WTC11 (cell line): Measurements from ENCODE around the gene FTSJ3.

Source experiments
- E2F4 ChIP-seq: sonication (generic); formaldehyde crosslinking; IDR thresholded peaks from 2 replicates; pipeline ENCODE4 v1.8.1; 2022; ENCODE audit warnings: low read depth, mild to moderate bottlenecking, moderate library complexity, missing genetic modification reagents, borderline replicate concordance
- HMGA2 ChIP-seq: fragments of 250-450 bp; sonication (Bioruptor Pico); IDR thresholded peaks from 2 replicates; pipeline ENCODE4 v1.4.0; 2021; ENCODE audit warnings: mild to moderate bottlenecking, moderate library complexity
- JUN ChIP-seq: sonication (generic); formaldehyde crosslinking; IDR thresholded peaks from 2 replicates; pipeline ENCODE4 v1.8.0; 2023; ENCODE audit warnings: mild to moderate bottlenecking, missing genetic modification reagents
- TF ChIP-seq, protein P1 (sequence below): fragments of 200-600 bp; IDR thresholded peaks from 2 replicates; pipeline ENCODE4 v1.8.0; 2022; ENCODE audit warnings: antibody characterized with exemption
- TF ChIP-seq, protein P2 (sequence below): sonication (generic); formaldehyde crosslinking; IDR thresholded peaks from 2 replicates; pipeline ENCODE4 v1.8.0; 2022; ENCODE audit warnings: mild to moderate bottlenecking, missing genetic modification reagents
- TF ChIP-seq, protein P3 (sequence below): sonication (generic); formaldehyde crosslinking; IDR thresholded peaks from 2 replicates; pipeline ENCODE4 v1.8.1; 2023; ENCODE audit warnings: mild to moderate bottlenecking, missing genetic modification reagents, moderate library complexity
- TF ChIP-seq, protein P4 (sequence below): sonication (generic); formaldehyde crosslinking; IDR thresholded peaks from 2 replicates; pipeline ENCODE4 v1.8.1; 2022; ENCODE audit warnings: low read depth, missing genetic modification reagents, borderline replicate concordance
- TF ChIP-seq, protein P5 (sequence below): sonication (generic); formaldehyde crosslinking; IDR thresholded peaks from 2 replicates; pipeline ENCODE4 v1.8.0; 2022; ENCODE audit warnings: missing genetic modification reagents
- TF ChIP-seq, protein P6 (sequence below): sonication (generic); formaldehyde crosslinking; IDR thresholded peaks from 2 replicates; pipeline ENCODE4 v1.8.0; 2023; ENCODE audit warnings: missing genetic modification reagents, mild to moderate bottlenecking, borderline replicate concordance
- TF ChIP-seq, protein P7 (sequence below): sonication (generic); formaldehyde crosslinking; IDR thresholded peaks from 2 replicates; pipeline ENCODE4 v1.8.1; 2023; ENCODE audit warnings: mild to moderate bottlenecking, missing genetic modification reagents

- TF ChIP-seq, protein P1, sequence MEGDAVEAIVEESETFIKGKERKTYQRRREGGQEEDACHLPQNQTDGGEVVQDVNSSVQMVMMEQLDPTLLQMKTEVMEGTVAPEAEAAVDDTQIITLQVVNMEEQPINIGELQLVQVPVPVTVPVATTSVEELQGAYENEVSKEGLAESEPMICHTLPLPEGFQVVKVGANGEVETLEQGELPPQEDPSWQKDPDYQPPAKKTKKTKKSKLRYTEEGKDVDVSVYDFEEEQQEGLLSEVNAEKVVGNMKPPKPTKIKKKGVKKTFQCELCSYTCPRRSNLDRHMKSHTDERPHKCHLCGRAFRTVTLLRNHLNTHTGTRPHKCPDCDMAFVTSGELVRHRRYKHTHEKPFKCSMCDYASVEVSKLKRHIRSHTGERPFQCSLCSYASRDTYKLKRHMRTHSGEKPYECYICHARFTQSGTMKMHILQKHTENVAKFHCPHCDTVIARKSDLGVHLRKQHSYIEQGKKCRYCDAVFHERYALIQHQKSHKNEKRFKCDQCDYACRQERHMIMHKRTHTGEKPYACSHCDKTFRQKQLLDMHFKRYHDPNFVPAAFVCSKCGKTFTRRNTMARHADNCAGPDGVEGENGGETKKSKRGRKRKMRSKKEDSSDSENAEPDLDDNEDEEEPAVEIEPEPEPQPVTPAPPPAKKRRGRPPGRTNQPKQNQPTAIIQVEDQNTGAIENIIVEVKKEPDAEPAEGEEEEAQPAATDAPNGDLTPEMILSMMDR = no peak
- TF ChIP-seq, protein P2, sequence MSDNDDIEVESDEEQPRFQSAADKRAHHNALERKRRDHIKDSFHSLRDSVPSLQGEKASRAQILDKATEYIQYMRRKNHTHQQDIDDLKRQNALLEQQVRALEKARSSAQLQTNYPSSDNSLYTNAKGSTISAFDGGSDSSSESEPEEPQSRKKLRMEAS (CRISPR knock-in tag) = no peak
- TF ChIP-seq, protein P3, sequence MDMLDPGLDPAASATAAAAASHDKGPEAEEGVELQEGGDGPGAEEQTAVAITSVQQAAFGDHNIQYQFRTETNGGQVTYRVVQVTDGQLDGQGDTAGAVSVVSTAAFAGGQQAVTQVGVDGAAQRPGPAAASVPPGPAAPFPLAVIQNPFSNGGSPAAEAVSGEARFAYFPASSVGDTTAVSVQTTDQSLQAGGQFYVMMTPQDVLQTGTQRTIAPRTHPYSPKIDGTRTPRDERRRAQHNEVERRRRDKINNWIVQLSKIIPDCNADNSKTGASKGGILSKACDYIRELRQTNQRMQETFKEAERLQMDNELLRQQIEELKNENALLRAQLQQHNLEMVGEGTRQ (CRISPR knock-in tag) = no peak
- TF ChIP-seq HMGA2 (CRISPR knock-in tag) (no peak), E2F4 (CRISPR knock-in tag) (no peak), JUN (CRISPR knock-in tag) (no peak)
- TF ChIP-seq, protein P4, sequence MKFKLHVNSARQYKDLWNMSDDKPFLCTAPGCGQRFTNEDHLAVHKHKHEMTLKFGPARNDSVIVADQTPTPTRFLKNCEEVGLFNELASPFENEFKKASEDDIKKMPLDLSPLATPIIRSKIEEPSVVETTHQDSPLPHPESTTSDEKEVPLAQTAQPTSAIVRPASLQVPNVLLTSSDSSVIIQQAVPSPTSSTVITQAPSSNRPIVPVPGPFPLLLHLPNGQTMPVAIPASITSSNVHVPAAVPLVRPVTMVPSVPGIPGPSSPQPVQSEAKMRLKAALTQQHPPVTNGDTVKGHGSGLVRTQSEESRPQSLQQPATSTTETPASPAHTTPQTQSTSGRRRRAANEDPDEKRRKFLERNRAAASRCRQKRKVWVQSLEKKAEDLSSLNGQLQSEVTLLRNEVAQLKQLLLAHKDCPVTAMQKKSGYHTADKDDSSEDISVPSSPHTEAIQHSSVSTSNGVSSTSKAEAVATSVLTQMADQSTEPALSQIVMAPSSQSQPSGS (CRISPR knock-in tag) = no peak
- TF ChIP-seq, protein P5, sequence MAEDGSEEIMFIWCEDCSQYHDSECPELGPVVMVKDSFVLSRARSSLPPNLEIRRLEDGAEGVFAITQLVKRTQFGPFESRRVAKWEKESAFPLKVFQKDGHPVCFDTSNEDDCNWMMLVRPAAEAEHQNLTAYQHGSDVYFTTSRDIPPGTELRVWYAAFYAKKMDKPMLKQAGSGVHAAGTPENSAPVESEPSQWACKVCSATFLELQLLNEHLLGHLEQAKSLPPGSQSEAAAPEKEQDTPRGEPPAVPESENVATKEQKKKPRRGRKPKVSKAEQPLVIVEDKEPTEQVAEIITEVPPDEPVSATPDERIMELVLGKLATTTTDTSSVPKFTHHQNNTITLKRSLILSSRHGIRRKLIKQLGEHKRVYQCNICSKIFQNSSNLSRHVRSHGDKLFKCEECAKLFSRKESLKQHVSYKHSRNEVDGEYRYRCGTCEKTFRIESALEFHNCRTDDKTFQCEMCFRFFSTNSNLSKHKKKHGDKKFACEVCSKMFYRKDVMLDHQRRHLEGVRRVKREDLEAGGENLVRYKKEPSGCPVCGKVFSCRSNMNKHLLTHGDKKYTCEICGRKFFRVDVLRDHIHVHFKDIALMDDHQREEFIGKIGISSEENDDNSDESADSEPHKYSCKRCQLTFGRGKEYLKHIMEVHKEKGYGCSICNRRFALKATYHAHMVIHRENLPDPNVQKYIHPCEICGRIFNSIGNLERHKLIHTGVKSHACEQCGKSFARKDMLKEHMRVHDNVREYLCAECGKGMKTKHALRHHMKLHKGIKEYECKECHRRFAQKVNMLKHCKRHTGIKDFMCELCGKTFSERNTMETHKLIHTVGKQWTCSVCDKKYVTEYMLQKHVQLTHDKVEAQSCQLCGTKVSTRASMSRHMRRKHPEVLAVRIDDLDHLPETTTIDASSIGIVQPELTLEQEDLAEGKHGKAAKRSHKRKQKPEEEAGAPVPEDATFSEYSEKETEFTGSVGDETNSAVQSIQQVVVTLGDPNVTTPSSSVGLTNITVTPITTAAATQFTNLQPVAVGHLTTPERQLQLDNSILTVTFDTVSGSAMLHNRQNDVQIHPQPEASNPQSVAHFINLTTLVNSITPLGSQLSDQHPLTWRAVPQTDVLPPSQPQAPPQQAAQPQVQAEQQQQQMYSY (CRISPR knock-in tag) = no peak
- TF ChIP-seq, protein P6, sequence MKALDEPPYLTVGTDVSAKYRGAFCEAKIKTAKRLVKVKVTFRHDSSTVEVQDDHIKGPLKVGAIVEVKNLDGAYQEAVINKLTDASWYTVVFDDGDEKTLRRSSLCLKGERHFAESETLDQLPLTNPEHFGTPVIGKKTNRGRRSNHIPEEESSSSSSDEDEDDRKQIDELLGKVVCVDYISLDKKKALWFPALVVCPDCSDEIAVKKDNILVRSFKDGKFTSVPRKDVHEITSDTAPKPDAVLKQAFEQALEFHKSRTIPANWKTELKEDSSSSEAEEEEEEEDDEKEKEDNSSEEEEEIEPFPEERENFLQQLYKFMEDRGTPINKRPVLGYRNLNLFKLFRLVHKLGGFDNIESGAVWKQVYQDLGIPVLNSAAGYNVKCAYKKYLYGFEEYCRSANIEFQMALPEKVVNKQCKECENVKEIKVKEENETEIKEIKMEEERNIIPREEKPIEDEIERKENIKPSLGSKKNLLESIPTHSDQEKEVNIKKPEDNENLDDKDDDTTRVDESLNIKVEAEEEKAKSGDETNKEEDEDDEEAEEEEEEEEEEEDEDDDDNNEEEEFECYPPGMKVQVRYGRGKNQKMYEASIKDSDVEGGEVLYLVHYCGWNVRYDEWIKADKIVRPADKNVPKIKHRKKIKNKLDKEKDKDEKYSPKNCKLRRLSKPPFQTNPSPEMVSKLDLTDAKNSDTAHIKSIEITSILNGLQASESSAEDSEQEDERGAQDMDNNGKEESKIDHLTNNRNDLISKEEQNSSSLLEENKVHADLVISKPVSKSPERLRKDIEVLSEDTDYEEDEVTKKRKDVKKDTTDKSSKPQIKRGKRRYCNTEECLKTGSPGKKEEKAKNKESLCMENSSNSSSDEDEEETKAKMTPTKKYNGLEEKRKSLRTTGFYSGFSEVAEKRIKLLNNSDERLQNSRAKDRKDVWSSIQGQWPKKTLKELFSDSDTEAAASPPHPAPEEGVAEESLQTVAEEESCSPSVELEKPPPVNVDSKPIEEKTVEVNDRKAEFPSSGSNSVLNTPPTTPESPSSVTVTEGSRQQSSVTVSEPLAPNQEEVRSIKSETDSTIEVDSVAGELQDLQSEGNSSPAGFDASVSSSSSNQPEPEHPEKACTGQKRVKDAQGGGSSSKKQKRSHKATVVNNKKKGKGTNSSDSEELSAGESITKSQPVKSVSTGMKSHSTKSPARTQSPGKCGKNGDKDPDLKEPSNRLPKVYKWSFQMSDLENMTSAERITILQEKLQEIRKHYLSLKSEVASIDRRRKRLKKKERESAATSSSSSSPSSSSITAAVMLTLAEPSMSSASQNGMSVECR (CRISPR knock-in tag) = no peak
- TF ChIP-seq, protein P7, sequence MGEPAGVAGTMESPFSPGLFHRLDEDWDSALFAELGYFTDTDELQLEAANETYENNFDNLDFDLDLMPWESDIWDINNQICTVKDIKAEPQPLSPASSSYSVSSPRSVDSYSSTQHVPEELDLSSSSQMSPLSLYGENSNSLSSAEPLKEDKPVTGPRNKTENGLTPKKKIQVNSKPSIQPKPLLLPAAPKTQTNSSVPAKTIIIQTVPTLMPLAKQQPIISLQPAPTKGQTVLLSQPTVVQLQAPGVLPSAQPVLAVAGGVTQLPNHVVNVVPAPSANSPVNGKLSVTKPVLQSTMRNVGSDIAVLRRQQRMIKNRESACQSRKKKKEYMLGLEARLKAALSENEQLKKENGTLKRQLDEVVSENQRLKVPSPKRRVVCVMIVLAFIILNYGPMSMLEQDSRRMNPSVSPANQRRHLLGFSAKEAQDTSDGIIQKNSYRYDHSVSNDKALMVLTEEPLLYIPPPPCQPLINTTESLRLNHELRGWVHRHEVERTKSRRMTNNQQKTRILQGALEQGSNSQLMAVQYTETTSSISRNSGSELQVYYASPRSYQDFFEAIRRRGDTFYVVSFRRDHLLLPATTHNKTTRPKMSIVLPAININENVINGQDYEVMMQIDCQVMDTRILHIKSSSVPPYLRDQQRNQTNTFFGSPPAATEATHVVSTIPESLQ = no peak
These were observed 40.3 kb downstream of the FTSJ3 start for GRCh38 chr17:63786971-63787711.
